K562 (cell line): ENCODE measurements around the gene WIPF1. TPM values are rescaled to one million over a fixed set of nuclear protein-coding genes. Genes with fewer than 3 reads are reported as not detected.

Source experiments
- ARID3A ChIP-seq: IDR thresholded peaks from 2 replicates; pipeline ENCODE4 v1.6.1; 2012; ENCODE audit warnings: low read depth, low read length, improper control_type of control experiment, borderline replicate concordance
- CEBPB ChIP-seq: fragments of 450-650 bp; IDR thresholded peaks from 2 replicates; pipeline ENCODE4 v1.6.1; 2016; ENCODE audit warnings: missing genetic modification characterization, missing compliant biosample characterization
- RBM39 ChIP-seq: fragments of 200-400 bp; formaldehyde crosslinking; optimal IDR thresholded peaks from 2 replicates; pipeline ENCODE3; 2018; ENCODE audit warnings: low read depth, low read length
- SIN3A ChIP-seq, 2 experiments: fragments of 150-350 bp in 1 of 2; IDR thresholded peaks; 2 replicates each; pipeline ENCODE4 v1.6.1; 2011 to 2016; ENCODE audit warnings: borderline replicate concordance in 2 of 2, low read depth in 2 of 2, low read length in 2 of 2, mild to moderate bottlenecking in 2 of 2, moderate library complexity in 2 of 2; ENCODE audit not compliant: control insufficient read depth in 1 of 2
- SRSF1 ChIP-seq: fragments of 200-400 bp; formaldehyde crosslinking; IDR thresholded peaks from 2 replicates; pipeline ENCODE4 v1.6.1; 2017; ENCODE audit warnings: mild to moderate bottlenecking, low read depth, low read length, moderate library complexity
- STAT6 ChIP-seq: sonication (generic); formaldehyde crosslinking; IDR thresholded peaks from 2 replicates; pipeline ENCODE4 v1.8.1; 2023; ENCODE audit warnings: mild to moderate bottlenecking, missing genetic modification reagents
- ZNF766 ChIP-seq: fragments of 200-800 bp; sonication (Bioruptor generic); conservative IDR thresholded peaks from 2 replicates; pipeline ENCODE4 v1.6.1; 2016; ENCODE audit warnings: missing genetic modification characterization, missing compliant biosample characterization
- polyA plus RNA-seq, 8 experiments: library from polyadenylated mRNA; depleted of rRNA in 4 of 8; stranded (reverse) in 5 of 8; unstranded in 3 of 8; fragments of >200 nt; fragmentation: Nextera tagmentation in 2 of 8; fragmentation: Illumina TruSeq in 1 of 8; extraction: Ambion mirVana in 2 of 8; extraction: Trizol in 1 of 8; gene quantifications; 2 replicates each; pipeline versions ENCODE4 v1.2.1 to v1.2.3, GENCODE V29; 2011 to 2014; ENCODE audit warnings: inconsistent platforms in 1 of 8, missing spikeins in 1 of 8
- total RNA-seq, 7 experiments: library from RNA; depleted of rRNA in 6 of 7; stranded (reverse); fragments of >200 nt in 6 of 7; fragmentation: Illumina TruSeq in 2 of 7; extraction: Trizol in 2 of 7; gene quantifications; 2 replicates each; pipeline versions ENCODE4 v1.2.1 to v1.2.3, GENCODE V29; 2011 to 2021; ENCODE audit warnings: low replicate concordance in 1 of 7

The WIPF1 gene
- total and polyA plus RNA-seq, 9 of the 15 experiments (the other 6 are each of a cell fraction or from before 2014, with no cell fraction given): 0.54 to 4.9 (median 2.4) TPM

- TF ChIP-seq ARID3A (no peak), CEBPB (peak; percentile 70), RBM39 (no peak), ZNF766 (CRISPR knock-in tag) (no peak), SIN3A (IDR thresholded peaks at IDR 0.05; ENCODE audit: borderline replicate concordance in 2 of 2, control insufficient read depth in 1 of 2, low read depth in 2 of 2, low read length in 2 of 2) (no peak), STAT6 (no peak), SRSF1 (no peak)
- TF ChIP-seq, all 486 proteins: peak for 3
These were observed 56.7 kb downstream of the WIPF1 start (continued) for GRCh38 chr2:174540893-174541292.
